Measurements from ENCODE around the gene GSTT2.

DNA sequence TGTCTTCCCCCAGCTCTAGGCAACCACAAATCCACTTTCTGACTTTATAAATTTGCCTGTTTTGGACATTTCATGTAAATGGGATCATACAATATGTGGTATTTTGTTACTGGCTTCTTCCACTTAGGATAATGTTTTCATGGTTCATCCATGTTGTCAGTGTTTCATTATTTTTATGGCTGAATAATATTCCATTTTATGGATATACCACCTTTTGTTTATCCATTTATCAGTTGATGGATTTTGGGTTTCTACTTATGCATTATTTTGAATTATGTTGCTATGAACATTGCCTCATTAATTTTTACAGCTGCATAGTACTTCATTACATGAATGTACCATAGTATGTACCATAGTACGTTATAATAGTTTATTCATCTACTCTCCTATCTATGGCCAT, 36.2 kb downstream of the GSTT2 start:
- TF ChIP-seq, protein P1, sequence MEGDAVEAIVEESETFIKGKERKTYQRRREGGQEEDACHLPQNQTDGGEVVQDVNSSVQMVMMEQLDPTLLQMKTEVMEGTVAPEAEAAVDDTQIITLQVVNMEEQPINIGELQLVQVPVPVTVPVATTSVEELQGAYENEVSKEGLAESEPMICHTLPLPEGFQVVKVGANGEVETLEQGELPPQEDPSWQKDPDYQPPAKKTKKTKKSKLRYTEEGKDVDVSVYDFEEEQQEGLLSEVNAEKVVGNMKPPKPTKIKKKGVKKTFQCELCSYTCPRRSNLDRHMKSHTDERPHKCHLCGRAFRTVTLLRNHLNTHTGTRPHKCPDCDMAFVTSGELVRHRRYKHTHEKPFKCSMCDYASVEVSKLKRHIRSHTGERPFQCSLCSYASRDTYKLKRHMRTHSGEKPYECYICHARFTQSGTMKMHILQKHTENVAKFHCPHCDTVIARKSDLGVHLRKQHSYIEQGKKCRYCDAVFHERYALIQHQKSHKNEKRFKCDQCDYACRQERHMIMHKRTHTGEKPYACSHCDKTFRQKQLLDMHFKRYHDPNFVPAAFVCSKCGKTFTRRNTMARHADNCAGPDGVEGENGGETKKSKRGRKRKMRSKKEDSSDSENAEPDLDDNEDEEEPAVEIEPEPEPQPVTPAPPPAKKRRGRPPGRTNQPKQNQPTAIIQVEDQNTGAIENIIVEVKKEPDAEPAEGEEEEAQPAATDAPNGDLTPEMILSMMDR (IDR thresholded peaks at IDR 0.05) = no peak
- TF ChIP-seq POLR2A (IDR thresholded peaks at IDR 0.05) = no peak

Data from heart left ventricle (tissue), 13 donors.